ENCODE measurements around the gene GDF2.

The GDF2 gene

GRCh38 chr10:47311932-47312662, 10.2 kb upstream of the GDF2 start:
- peak; percentile 94 for DNase-seq (ENCODE audit: low spot score)

GRCh38 chr10:47312663-47312995, 9.6 kb upstream of the GDF2 start:
- no peak for DNase-seq (ENCODE audit: low spot score)

GRCh38 chr10:47314416-47314970, 7.8 kb upstream of the GDF2 start:
- DNase-seq (ENCODE audit: low spot score): no peak

- no peak for DNase-seq (ENCODE audit: low spot score)
These were observed 6.8 kb upstream of the GDF2 start for GRCh38 chr10:47315421-47315820.

GRCh38 chr10:47316131-47316530, 6.1 kb upstream of the GDF2 start:
- no peak for DNase-seq (ENCODE audit: low spot score)

- no peak for DNase-seq (ENCODE audit: low spot score)
These were observed 5.0 kb upstream of the GDF2 start for GRCh38 chr10:47317251-47317650.

- no peak for DNase-seq (ENCODE audit: low spot score)
These were observed 3.5 kb upstream of the GDF2 start for GRCh38 chr10:47318706-47319105.

GRCh38 chr10:47319784-47320183, 2.5 kb upstream of the GDF2 start:
- no peak for DNase-seq (ENCODE audit: low spot score)

GRCh38 chr10:47320812-47321211, 1.4 kb upstream of the GDF2 start:
- no peak for DNase-seq (ENCODE audit: low spot score)

- DNase-seq (ENCODE audit: low spot score): no peak
These were observed 596 bp upstream of the GDF2 start for GRCh38 chr10:47321521-47322195.

GRCh38 chr10:47323087-47323486, 833 bp downstream of the GDF2 start:
- DNase-seq (ENCODE audit: low spot score): no peak

GRCh38 chr10:47323636-47324296, 1.5 kb downstream of the GDF2 start:
- no peak for DNase-seq (ENCODE audit: low spot score)

- no peak for DNase-seq (ENCODE audit: low spot score)
These were observed 3.3 kb downstream of the GDF2 start for GRCh38 chr10:47325303-47326291.

GRCh38 chr10:47326306-47326926, 4.2 kb downstream of the GDF2 start:
- no peak for DNase-seq (ENCODE audit: low spot score)

- no peak for DNase-seq (ENCODE audit: low spot score)
These were observed 4.7 kb downstream of the GDF2 start for GRCh38 chr10:47326927-47327330.

GRCh38 chr10:47329855-47330254, 7.6 kb downstream of the GDF2 start:
- DNase-seq (ENCODE audit: low spot score): no peak

- no peak for DNase-seq (ENCODE audit: low spot score)
These were observed 8.1 kb downstream of the GDF2 start for GRCh38 chr10:47330366-47330765.

- no peak for DNase-seq (ENCODE audit: low spot score)
These were observed 8.6 kb downstream of the GDF2 start for GRCh38 chr10:47330804-47331203.

GRCh38 chr10:47331491-47331890, 9.2 kb downstream of the GDF2 start:
- no peak for DNase-seq (ENCODE audit: low spot score)

GRCh38 chr10:47331954-47332353, 9.7 kb downstream of the GDF2 start:
- no peak for DNase-seq (ENCODE audit: low spot score)

GRCh38 chr10:47332371-47332770, 10.1 kb downstream of the GDF2 start:
- no peak for DNase-seq (ENCODE audit: low spot score)
